Right forelimb (tissue), 1 donor: ENCODE results near the gene PKDREJ.
A peak's percentile ranks its signal among the peaks of the same experiment; 100 is the strongest.
"Not testable (repeated sequence)": the region's sequence is repeated elsewhere in the genome, so short reads cannot be mapped to it uniquely, and the experiment has no call there.

Source experiments
- DNase-seq: peaks from one replicate; pipeline ENCODE4 v3.0.0-alpha.2; 2018

PKDREJ gene

GRCh38 chr22:46263216-46263590 lies at the start of gene PKDREJ:
Gene PKDREJ (minus strand): TSS chr22:46263343. CDS start chr22:46263322, 21 bp downstream.
- no peak for DNase-seq

GRCh38 chr22:46312848-46313247 lies 49.7 kb upstream of the PKDREJ start:
- DNase-seq, result not testable (repeated sequence)

- DNase-seq, result no peak
Measured at GRCh38 chr22:46312056-46312455, 48.9 kb upstream of the PKDREJ start.

- no peak for DNase-seq
Measured at GRCh38 chr22:46309526-46310085, 46.5 kb upstream of the PKDREJ start.

DNA sequence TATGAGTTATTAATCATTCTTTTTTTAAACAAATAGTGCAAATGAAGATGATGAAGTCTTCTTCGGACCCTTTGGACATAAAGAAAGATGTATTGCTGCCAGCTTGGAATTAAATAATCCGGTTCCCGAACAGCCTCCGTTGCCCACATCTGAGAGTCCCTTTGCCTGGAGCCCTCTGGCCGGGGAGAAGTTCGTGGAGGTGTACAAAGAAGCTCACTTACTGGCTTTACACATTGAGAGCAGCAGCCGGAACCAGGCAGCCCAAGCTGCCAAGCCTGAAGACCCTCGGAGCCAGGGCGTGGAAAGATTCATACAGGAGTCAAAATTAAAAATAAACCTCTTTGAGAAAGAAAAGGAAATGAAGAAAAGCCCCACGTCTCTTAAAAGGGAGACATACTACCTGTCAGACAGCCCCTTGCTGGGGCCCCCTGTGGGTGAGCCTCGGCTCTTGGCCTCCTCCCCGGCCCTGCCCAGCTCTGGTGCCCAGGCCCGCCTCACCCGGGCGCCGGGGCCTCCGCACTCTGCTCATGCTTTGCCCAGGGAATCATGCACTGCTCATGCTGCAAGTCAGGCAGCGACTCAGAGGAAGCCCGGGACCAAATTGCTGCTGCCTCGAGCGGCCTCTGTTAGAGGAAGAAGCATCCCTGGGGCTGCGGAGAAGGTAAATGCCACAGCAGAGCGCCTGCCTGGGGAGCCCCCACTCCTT lies 45.3 kb upstream of the PKDREJ start:
- no peak for DNase-seq

- DNase-seq, result no peak
Measured at GRCh38 chr22:46303347-46303965, 40.3 kb upstream of the PKDREJ start.

DNA sequence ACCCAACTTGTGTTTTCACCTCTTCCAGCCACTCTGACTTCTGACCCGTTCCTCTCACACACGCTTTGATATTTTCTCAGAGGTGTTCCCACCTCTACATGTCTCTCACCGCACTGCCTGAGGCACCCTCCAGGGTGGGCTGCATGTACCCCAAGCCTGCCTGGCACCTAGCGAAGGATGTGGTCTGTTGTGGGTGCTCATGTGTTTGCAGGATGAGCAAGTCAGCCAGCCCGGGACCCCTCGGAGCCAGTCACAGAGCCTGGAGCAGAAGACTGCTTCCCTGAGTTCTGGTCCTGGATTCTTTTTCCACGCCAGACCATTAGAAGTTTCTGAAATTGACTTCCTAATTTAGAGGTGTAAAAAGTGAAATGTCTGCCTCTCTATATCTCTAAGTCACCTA lies 37.3 kb upstream of the PKDREJ start:
- no peak for DNase-seq

DNA sequence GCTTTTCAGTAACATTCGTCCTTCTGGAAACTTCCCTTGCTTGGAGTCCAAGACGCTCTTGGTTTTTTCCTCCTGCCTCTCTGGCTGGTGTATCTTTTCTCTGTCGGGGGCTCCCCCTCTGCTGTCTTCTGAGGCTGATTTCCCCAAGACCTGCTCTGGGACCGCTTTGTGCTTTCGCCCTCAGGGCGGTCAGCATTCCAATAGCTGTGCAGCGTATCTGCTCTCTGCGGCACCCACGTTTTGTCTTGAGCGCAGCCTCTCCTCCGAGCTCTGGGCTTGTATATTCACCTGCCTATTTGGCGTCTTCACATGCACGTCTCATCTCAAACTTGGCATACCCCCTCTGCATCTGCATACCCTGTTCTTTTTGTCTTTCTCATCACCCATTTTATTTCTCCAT lies 36.0 kb upstream of the PKDREJ start:
- no peak for DNase-seq

GRCh38 chr22:46297151-46297812 lies 34.1 kb upstream of the PKDREJ start:
- DNase-seq, result no peak

- DNase-seq, result peak; percentile 96
Measured at GRCh38 chr22:46296257-46297150, 33.4 kb upstream of the PKDREJ start, which contains the start of gene GTSE1. Gene GTSE1 (plus strand): TSS chr22:46296870. CDS start chr22:46297401, 531 bp downstream.

DNA sequence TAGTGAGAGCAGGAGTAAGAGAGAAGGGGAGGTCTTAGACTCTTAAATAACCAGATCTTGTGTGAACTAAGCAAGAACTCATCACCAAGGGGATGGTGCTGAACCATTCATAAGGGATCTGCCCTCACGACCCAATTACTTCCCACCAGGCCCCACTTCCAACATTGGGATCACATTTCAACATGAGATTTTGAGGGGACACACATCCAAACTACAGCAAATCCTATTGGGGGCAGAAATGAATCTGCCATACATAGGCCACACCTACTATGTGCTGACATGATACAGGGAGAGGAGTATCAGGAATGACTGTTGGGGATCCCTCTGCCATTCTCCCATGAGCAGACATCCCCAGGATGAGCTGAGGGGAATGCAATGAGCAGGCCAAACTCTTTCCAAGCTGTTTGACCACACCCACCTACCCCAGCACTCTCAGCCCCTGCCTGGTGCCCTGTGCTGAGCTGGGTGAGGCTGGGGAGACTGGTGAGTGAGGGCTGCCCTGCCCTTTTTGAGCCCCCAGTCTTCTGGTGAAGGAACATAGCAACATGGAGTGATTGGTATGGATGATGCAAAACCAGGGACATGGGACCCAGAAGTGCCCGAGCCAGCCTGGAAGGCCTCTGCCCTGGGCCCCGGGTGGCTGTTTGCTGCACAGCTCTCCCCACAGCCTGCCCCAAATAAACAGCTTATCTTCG lies 32.3 kb upstream of the PKDREJ start:
- no peak for DNase-seq

GRCh38 chr22:46294784-46295183 lies 31.6 kb upstream of the PKDREJ start:
- DNase-seq, result no peak

GRCh38 chr22:46293577-46294260 lies 30.6 kb upstream of the PKDREJ start:
- peak; percentile 68 for DNase-seq

- DNase-seq, result no peak
Measured at GRCh38 chr22:46292732-46293131, 29.6 kb upstream of the PKDREJ start.

DNA sequence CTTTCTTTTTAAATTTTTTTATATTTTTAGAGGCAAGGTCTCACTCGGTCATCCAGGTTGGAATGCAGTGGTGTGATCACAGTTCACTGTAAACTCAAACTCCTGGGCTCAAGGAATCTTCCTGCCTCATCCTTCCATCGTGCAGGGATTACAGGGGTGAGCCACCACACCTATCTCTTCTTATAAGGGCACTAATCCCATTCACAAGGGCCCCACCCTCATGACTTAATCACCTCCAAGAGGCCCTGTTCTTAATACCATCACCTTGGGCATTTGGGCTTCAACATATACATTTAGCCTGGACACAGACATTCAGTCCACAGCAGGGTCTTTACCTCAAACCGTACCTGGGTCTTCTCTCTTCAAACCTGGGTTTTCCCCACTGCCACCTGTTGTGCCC lies 29.0 kb upstream of the PKDREJ start:
- DNase-seq, result no peak

GRCh38 chr22:46290843-46291785 lies 28.0 kb upstream of the PKDREJ start:
- DNase-seq, result no peak

DNA sequence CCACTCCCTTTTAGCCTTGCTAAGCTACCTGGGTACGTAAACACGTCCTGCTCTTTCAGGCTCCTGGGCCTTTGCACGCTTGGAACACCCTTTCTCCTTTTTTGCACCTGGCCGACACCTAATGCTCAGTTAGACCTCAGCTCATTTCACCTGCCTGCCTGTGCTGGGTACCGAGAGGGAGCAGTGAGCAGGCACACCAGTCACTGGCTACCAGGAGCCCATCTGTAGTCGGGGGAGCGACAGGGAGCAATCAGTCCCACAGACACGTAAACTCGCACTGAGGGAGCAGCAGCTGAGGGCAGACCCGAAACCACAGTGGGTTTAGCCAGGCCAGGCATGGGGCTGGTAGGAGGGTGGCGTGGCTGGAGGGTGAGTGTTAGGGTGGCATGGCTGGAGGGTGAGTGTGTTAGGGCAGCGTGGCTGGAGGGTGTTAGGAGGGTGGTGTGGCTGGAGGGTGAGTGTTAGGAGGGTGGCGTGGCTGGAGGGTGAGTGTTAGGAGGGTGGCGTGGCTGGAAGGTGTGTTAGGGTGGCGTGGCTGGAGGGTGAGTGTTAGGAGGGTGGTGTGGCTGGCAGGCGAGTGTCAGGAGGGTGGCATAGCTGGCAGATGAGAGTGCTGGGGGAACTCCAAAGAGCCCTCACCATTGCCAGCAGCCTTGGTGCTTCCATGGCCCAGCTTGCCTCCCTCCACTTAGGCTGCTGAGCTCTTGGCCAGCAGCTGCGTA lies 27.1 kb upstream of the PKDREJ start:
- DNase-seq, result no peak

DNA sequence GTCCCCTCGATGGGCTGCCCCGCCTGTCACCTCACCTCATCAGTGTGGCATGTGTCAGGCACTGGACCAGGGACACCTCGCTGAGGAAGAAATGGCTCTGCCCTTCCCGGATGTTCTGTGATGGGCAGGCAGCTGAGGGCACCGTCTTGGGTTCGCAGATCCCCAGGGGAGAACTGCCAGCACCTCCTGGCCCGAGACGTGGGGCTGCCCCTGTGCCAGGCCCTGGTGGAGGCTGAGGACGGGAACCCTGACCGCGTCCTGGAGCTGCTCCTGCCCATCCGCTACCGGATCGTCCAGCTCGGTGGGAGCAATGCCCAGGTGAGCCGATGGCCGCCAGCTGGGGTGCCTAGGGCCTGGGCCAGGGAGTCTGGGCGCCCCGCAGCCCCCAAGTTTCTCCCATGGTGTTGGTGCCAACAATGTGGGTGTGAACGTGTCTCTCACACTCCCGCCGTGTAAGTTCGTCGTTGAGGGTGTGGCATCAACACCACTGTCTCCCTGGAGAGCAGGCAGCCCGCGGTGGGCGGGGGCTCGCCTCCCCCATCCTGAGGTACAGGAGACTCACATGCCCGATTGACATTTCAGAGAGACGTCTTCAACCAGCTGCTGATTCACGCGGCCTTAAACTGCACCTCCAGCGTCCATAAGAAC lies 26.2 kb upstream of the PKDREJ start:
- DNase-seq, result no peak

DNA sequence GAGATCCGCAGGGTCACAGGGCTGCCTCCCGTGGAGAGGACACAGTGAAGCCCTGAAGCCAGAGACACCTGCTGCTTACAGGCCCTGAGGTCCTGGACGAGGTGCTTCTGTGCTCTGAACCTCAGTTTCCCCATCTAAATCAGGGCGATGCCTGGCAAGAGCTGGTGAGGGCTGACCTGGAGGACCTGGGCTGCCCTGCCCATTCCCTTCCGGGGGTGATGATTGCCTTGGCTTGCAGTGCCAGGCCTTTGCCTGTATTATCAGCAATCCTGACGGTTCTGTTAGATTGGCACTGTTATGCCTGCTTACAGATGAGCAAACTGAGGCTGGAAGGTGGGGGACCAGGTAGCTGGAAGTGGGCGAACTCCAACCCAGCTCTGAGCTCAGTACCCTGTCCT lies 25.7 kb upstream of the PKDREJ start:
- no peak for DNase-seq
